ENCODE results near the gene TBC1D23. TPM values are rescaled to one million over a fixed set of nuclear protein-coding genes. Genes with fewer than 3 reads are reported as not detected.
"Not testable (repeated sequence)": the region's sequence is repeated elsewhere in the genome, so short reads cannot be mapped to it uniquely, and the experiment has no call there.

TBC1D23 gene
- total RNA-seq, 2 experiments from 2014 or later, result 18.3 to 21.2 TPM

DNA sequence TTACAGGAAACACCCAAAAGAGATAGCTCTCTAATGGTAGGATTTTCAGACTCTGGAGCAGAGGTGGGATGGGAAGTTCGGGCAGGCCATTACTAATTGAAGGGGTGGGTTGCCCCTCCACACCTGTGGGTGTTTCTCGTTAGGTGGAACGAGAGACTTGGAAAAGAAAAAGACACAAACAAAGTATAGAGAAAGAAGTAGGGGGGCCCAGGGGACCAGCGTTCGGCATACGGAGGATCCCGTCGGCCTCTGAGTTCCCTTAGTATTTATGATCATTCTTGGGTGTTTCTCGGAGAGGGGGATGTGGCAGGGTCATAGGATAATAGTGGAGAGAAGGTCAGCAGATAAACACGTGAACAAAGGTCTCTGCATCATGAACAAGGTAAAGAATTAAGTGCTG is 75.4 kb downstream of the TBC1D23 start:
- H3K27me3 Mint-ChIP-seq, H3K27ac Mint-ChIP-seq, H3K9me3 Mint-ChIP-seq, H3K4me3 Mint-ChIP-seq, DNase-seq: not testable (repeated sequence)
- Mint-ChIP-seq H3K36me3 (peaks cover 28% of the 10 kb centered on the region), H3K4me1 (peaks cover 21% of the 10 kb centered on the region)

GRCh38 chr3:100338911-100339310 is 78.1 kb downstream of the TBC1D23 start:
- Mint-ChIP-seq H3K27ac (no peak overlapping the region), H3K4me1 (peaks cover 28% of the 10 kb centered on the region), H3K9me3 (no peaks in the 10 kb centered on the region), H3K4me3 (no peak overlapping the region), H3K36me3 (peaks cover 43% of the 10 kb centered on the region), H3K27me3 (no peaks in the 10 kb centered on the region)
- DNase-seq, result no peak

GRCh38 chr3:100339786-100340185 is 79.0 kb downstream of the TBC1D23 start:
- DNase-seq, result no peak
- H3K4me1 Mint-ChIP-seq, result peaks cover 24% of the 10 kb centered on the region
- no peaks in the 10 kb centered on the region for H3K9me3 Mint-ChIP-seq
- H3K4me3 Mint-ChIP-seq, result no peak overlapping the region
- peaks cover 50% of the 10 kb centered on the region for H3K36me3 Mint-ChIP-seq
- H3K27me3 Mint-ChIP-seq, result no peaks in the 10 kb centered on the region
- no peak overlapping the region for H3K27ac Mint-ChIP-seq

- Mint-ChIP-seq H3K27me3 (no peaks in the 10 kb centered on the region), H3K36me3 (peaks cover 48% of the 10 kb centered on the region), H3K4me1 (peaks cover 18% of the 10 kb centered on the region), H3K9me3 (no peaks in the 10 kb centered on the region), H3K27ac (no peak overlapping the region), H3K4me3 (no peak overlapping the region)
- DNase-seq, result no peak
These were observed 79.7 kb downstream of the TBC1D23 start for GRCh38 chr3:100340527-100340926.

- H3K27me3 Mint-ChIP-seq, result no peaks in the 10 kb centered on the region
- H3K4me1 Mint-ChIP-seq, result no peaks in the 10 kb centered on the region
- H3K9me3 Mint-ChIP-seq, result peaks cover 3% of the 10 kb centered on the region
- no peak overlapping the region for H3K4me3 Mint-ChIP-seq
- H3K27ac Mint-ChIP-seq, result no peak overlapping the region
- no peak for DNase-seq
- peaks cover 60% of the 10 kb centered on the region for H3K36me3 Mint-ChIP-seq
These were observed 87.9 kb downstream of the TBC1D23 start for GRCh38 chr3:100348727-100349126.

GRCh38 chr3:100351770-100352169 is 91.0 kb downstream of the TBC1D23 start:
- H3K36me3 Mint-ChIP-seq, result peaks cover 37% of the 10 kb centered on the region
- not testable (repeated sequence) for H3K4me3 Mint-ChIP-seq, H3K4me1 Mint-ChIP-seq, H3K9me3 Mint-ChIP-seq, DNase-seq, H3K27me3 Mint-ChIP-seq, H3K27ac Mint-ChIP-seq

GRCh38 chr3:100352296-100353231 is 91.8 kb downstream of the TBC1D23 start:
- DNase-seq, result no peak
- H3K27me3 Mint-ChIP-seq, result no peaks in the 10 kb centered on the region
- no peak overlapping the region for H3K27ac Mint-ChIP-seq
- peaks cover 35% of the 10 kb centered on the region for H3K36me3 Mint-ChIP-seq
- no peak overlapping the region for H3K4me3 Mint-ChIP-seq
- peaks cover 3% of the 10 kb centered on the region for H3K9me3 Mint-ChIP-seq
- H3K4me1 Mint-ChIP-seq, result no peaks in the 10 kb centered on the region

- Mint-ChIP-seq H3K27me3 (no peaks in the 10 kb centered on the region), H3K4me1 (no peaks in the 10 kb centered on the region), H3K36me3 (peaks cover 28% of the 10 kb centered on the region), H3K9me3 (peaks cover 3% of the 10 kb centered on the region), H3K27ac (no peak overlapping the region), H3K4me3 (no peak overlapping the region)
- DNase-seq, result no peak
These were observed 94.1 kb downstream of the TBC1D23 start for GRCh38 chr3:100354850-100355249.

DNA sequence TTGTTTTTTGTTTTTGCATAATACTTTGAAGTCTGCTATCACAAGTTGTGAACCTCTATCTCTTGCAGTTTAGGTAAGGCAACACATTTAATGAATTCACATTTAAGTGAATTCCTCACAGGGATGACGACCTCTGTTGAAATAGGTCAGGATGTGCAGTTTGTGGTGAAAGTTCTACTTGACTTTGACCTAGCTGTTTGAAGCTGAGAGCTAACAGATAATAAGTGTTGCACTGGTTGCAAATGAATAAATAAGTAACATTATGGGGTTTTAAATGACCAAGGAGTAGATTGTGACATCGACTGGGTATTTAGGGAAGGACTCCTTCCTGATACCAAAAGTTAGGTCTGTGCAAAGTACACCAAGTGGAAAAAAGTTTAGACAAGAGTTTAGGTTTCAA is 97.6 kb downstream of the TBC1D23 start:
- H3K9me3 Mint-ChIP-seq, result peaks cover 4% of the 10 kb centered on the region
- no peaks in the 10 kb centered on the region for H3K27me3 Mint-ChIP-seq
- no peaks in the 10 kb centered on the region for H3K4me1 Mint-ChIP-seq
- H3K4me3 Mint-ChIP-seq, result no peak overlapping the region
- no peak for DNase-seq
- H3K27ac Mint-ChIP-seq, result no peak overlapping the region
- peaks cover 34% of the 10 kb centered on the region for H3K36me3 Mint-ChIP-seq

DNA sequence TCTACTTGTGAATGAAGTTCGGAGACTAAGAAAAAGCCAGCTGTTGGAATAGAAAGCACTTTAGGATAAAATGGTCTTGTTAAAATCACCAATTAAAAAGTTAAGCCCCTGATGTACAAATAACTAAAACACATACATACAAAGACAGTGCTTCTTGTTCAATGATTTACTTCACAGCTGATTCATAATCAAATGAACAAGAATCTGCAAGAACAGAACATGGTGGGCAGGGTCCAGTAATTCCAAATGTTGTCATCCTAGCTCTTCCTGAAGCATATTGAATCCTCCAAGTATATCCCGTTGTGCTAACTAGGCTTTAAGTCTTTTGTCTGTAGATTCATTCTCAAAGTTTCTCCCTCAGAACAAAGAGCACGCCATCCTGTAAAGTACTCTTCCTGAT is 98.2 kb downstream of the TBC1D23 start:
- Mint-ChIP-seq H3K27ac (no peak overlapping the region), H3K9me3 (peaks cover 5% of the 10 kb centered on the region), H3K36me3 (peaks cover 39% of the 10 kb centered on the region), H3K27me3 (no peaks in the 10 kb centered on the region), H3K4me3 (no peak overlapping the region), H3K4me1 (no peaks in the 10 kb centered on the region)
- DNase-seq, result no peak

GRCh38 chr3:100360757-100361496 is 100.1 kb downstream of the TBC1D23 start:
- Mint-ChIP-seq H3K27me3 (no peaks in the 10 kb centered on the region), H3K4me3 (no peak overlapping the region), H3K9me3 (peaks cover 5% of the 10 kb centered on the region), H3K36me3 (peaks cover 56% of the 10 kb centered on the region), H3K27ac (no peak overlapping the region), H3K4me1 (no peaks in the 10 kb centered on the region)
- DNase-seq, result no peak

GRCh38 chr3:100361897-100362296 is 101.1 kb downstream of the TBC1D23 start:
- Mint-ChIP-seq H3K4me3 (no peak overlapping the region), H3K36me3 (peaks cover 58% of the 10 kb centered on the region)

DNA sequence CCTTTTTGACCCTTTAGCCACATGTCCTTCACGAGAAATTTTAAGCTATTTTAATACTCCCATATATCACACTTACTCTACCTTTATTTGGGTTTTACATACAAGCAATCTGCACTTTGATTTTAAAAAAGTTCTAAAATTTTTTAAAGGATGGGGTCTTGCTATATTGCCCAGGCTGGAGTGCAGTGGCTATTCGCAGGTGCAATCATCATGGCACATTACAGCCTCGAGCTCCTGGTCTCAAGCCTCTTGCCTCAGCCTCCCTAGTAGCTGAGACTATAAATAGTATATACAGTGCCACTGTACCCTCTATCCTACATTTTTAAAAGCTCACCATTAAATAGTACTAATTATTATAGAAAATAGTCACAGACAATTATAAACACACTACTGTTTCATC is 103.6 kb downstream of the TBC1D23 start:
- no peak overlapping the region for H3K27ac Mint-ChIP-seq
- H3K27me3 Mint-ChIP-seq, result no peaks in the 10 kb centered on the region
- no peak for DNase-seq
- H3K9me3 Mint-ChIP-seq, result peaks cover 5% of the 10 kb centered on the region
- no peak overlapping the region for H3K4me3 Mint-ChIP-seq
- H3K36me3 Mint-ChIP-seq, result peaks cover 57% of the 10 kb centered on the region
- no peaks in the 10 kb centered on the region for H3K4me1 Mint-ChIP-seq

More at GRCh38 chr3:100361897-100362296, 101.1 kb downstream of the TBC1D23 start:
- Mint-ChIP-seq H3K27me3 (no peaks in the 10 kb centered on the region), H3K9me3 (peaks cover 5% of the 10 kb centered on the region), H3K27ac (no peak overlapping the region), H3K4me1 (no peaks in the 10 kb centered on the region)
- no peak for DNase-seq

- Mint-ChIP-seq H3K27ac (no peak overlapping the region), H3K4me1 (no peaks in the 10 kb centered on the region), H3K4me3 (no peak overlapping the region), H3K36me3 (peaks cover 45% of the 10 kb centered on the region), H3K9me3 (peaks cover 5% of the 10 kb centered on the region), H3K27me3 (no peaks in the 10 kb centered on the region)
- DNase-seq, result no peak
These were observed 105.6 kb downstream of the TBC1D23 start for GRCh38 chr3:100366424-100366823.

GRCh38 chr3:100368441-100368840 is 107.6 kb downstream of the TBC1D23 start:
- H3K4me1 Mint-ChIP-seq, result no peaks in the 10 kb centered on the region

More at GRCh38 chr3:100368441-100368840, 107.6 kb downstream of the TBC1D23 start:
- Mint-ChIP-seq H3K27ac (no peak overlapping the region), H3K4me3 (no peak overlapping the region), H3K36me3 (peaks cover 27% of the 10 kb centered on the region), H3K9me3 (peaks cover 1% of the 10 kb centered on the region), H3K27me3 (no peaks in the 10 kb centered on the region)
- no peak for DNase-seq

All from activated naive CD8-positive, alpha-beta T cell treated with anti-CD3 and anti-CD28 coated beads for 36 hours (primary cell).